GM12864 (cell line): ENCODE measurements around the gene RAMACL.

ENCODE experiments used
- DNase-seq: peaks from one replicate; pipeline ENCODE4 v3.0.0-alpha.2; 2011; ENCODE audit warnings: low read depth
- H3K4me3 ChIP-seq: 2 replicates; pipeline ENCODE4 v1.5.1; 2011; ENCODE audit warnings: mild to moderate bottlenecking, low read depth, low read length, control low read depth
- TF ChIP-seq, protein P1 (sequence below): IDR thresholded peaks from 2 replicates; pipeline ENCODE4 v1.5.1; 2011; ENCODE audit warnings: low read depth, mild to moderate bottlenecking, moderate library complexity, low read length, control low read depth, inconsistent platforms; ENCODE audit errors: missing control alignments

Gene RAMACL

GRCh38 chr6:166616261-166617238, 30.1 kb upstream of the RAMACL start:
- DNase-seq = no peak
- no peak overlapping the region for H3K4me3 ChIP-seq
- TF ChIP-seq, protein P1, sequence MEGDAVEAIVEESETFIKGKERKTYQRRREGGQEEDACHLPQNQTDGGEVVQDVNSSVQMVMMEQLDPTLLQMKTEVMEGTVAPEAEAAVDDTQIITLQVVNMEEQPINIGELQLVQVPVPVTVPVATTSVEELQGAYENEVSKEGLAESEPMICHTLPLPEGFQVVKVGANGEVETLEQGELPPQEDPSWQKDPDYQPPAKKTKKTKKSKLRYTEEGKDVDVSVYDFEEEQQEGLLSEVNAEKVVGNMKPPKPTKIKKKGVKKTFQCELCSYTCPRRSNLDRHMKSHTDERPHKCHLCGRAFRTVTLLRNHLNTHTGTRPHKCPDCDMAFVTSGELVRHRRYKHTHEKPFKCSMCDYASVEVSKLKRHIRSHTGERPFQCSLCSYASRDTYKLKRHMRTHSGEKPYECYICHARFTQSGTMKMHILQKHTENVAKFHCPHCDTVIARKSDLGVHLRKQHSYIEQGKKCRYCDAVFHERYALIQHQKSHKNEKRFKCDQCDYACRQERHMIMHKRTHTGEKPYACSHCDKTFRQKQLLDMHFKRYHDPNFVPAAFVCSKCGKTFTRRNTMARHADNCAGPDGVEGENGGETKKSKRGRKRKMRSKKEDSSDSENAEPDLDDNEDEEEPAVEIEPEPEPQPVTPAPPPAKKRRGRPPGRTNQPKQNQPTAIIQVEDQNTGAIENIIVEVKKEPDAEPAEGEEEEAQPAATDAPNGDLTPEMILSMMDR = no peak

GRCh38 chr6:166615059-166615770, 28.7 kb upstream of the RAMACL start:
- no peak for DNase-seq
- H3K4me3 ChIP-seq = no peak overlapping the region
- TF ChIP-seq, protein P1 = no peak

DNA sequence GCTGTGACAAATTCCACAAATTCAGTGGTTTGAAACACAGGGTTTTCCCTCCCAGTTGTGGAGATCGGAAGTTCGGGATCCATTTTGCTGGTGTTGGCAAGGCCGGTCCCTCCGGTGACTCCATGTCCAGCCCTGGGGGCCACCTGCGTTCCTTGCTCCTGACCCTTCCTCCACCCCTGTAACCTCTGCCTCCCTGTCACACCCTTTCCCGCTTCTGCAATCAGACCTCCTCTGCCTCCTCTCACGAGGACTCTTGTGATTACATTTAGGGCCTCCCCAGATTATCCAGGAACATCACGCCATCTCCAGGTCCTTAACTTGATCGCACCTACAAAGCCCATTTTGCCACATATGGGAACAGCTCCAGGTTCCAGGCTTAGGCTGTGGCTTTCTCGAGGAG, 28.1 kb upstream of the RAMACL start:
- no peak for DNase-seq
- H3K4me3 ChIP-seq = no peak overlapping the region
- TF ChIP-seq, protein P1 = no peak

DNA sequence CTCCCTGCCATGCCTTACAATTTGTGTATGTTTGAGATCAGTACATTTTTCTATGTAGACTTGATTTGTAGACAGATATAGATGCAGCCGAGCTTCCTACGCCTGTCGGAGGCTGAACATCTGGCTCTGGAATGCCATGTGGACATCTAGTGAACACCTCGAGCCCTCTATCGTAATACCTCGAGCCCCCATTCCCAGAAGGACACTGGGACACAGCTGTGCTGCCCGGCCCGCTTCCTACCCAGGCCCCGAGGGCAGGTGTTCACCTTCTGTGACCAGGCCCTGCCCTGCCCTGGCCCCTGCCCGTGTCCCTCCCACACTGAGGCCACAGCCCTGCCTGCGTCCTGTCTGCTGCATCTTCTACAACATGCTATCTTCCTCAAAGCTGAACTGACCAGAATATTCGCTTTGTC, 27.7 kb upstream of the RAMACL start:
- TF ChIP-seq, protein P1 = no peak
- no peak overlapping the region for H3K4me3 ChIP-seq
- DNase-seq = no peak

DNA sequence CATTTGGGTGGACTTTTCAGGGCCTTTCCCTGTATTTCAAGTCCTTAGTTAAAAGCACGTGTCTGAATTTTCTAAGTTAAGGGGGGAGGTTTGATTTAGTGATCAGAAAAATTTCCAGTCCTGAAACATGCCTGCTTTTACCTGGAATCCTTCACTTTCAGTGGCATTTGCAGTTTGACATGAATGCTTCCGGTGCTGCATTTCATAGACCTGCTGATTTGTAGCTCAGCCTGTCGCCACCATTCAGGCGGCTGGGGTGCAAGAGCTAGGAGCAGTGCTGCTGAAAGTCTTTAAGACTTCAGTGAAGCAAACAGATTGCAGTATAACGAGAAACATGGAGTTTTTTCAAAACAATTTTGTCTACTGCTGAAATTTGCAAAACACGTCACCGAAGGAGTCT, 26.5 kb upstream of the RAMACL start:
- DNase-seq = no peak
- H3K4me3 ChIP-seq = no peak overlapping the region
- TF ChIP-seq, protein P1 = no peak

GRCh38 chr6:166612471-166612881, 26.0 kb upstream of the RAMACL start:
- H3K4me3 ChIP-seq = no peak overlapping the region
- no peak for DNase-seq
- TF ChIP-seq, protein P1 = no peak

DNA sequence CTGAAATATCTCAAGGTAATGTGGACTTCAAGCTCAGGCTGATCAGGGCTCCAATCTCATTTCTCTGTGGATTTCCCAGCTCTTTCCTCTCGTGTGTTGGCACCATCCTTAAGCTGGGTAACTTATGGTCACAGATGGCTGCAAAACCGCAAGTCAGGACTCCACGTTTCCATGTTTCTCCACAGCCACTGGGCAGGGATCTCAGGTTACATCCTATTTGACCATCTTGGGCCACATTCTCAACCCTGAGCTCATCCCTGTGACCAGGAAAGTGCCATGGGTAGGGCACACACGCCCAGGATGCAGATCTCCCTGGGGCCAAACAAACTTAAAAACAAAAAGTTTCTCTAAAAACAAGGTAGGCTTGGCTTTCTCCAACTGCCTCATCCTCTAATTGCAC, 25.2 kb upstream of the RAMACL start:
- no peak for DNase-seq
- no peak overlapping the region for H3K4me3 ChIP-seq
- TF ChIP-seq, protein P1 = no peak
